IMR-90 (cell line): ENCODE data around the gene ARRDC3. TPM values are rescaled to one million over a fixed set of nuclear protein-coding genes. Genes with fewer than 3 reads are reported as not detected.

Source experiments
- ATAC-seq: fragments of 200-7000 bp; cut with Tn5 transposase; 2 replicates; pipeline ENCODE4 v1.9.1; 2020; ENCODE audit warnings: low read depth, mild to moderate bottlenecking, moderate library complexity
- BruUV-seq: library from RNA; stranded (reverse); fragments of 400-500 nt; replicated peaks from 2 replicates; lab custom pipeline; 2021; lab: Mats Ljungman, UMichigan
- CTCF ChIA-PET: fragments of 300-600 bp; formaldehyde crosslinking; extraction: SDS; loops from one replicate; lab custom pipeline; 2021; ENCODE audit warnings: antibody characterized with exemption; lab: Yijun Ruan, JAX
- POLR2A ChIA-PET: fragments of 300-600 bp; sonication (Branson Sonifier 250); formaldehyde crosslinking; loops from one replicate; lab custom pipeline; 2022; ENCODE audit warnings: antibody characterized with exemption; ENCODE audit not compliant: unreplicated experiment; lab: Charles Lee
- DNase-seq: peaks from one replicate; pipeline ENCODE4 v3.0.0; 2013
- H2AFZ ChIP-seq: replicated peaks from 2 replicates; pipeline ENCODE3; 2013; ENCODE audit warnings: low read length, mild to moderate bottlenecking; ENCODE audit not compliant: poor library complexity
- H2AK5ac ChIP-seq: 2 replicates; pipeline ENCODE4 v1.6.1; 2013; ENCODE audit warnings: low read depth, low read length, inconsistent platforms
- H2AK9ac ChIP-seq: replicated peaks from 2 replicates; pipeline ENCODE3; 2013; ENCODE audit warnings: mild to moderate bottlenecking, low read depth, low read length, moderate library complexity; ENCODE audit not compliant: poor library complexity
- H2BK120ac ChIP-seq: 2 replicates; pipeline ENCODE4 v1.6.1; 2013; ENCODE audit warnings: low read depth, low read length, inconsistent platforms
- H2BK15ac ChIP-seq: 3 replicates; pipeline ENCODE4 v1.6.1; 2013; ENCODE audit warnings: low read depth, low read length, inconsistent platforms
- H2BK20ac ChIP-seq: 2 replicates; pipeline ENCODE4 v1.6.1; 2013; ENCODE audit warnings: low read depth, mild to moderate bottlenecking, inconsistent platforms, low read length, moderate library complexity
- H2BK5ac ChIP-seq: 2 replicates; pipeline ENCODE4 v1.6.1; 2013; ENCODE audit warnings: mild to moderate bottlenecking, low read depth, low read length, inconsistent platforms; ENCODE audit not compliant: poor library complexity, severe bottlenecking
- H3K14ac ChIP-seq: replicated peaks from 2 replicates; pipeline ENCODE4 v1.6.1; 2013; ENCODE audit warnings: low read depth, low read length, inconsistent platforms
- H3K18ac ChIP-seq: 2 replicates; pipeline ENCODE4 v1.6.1; 2013; ENCODE audit warnings: low read depth, low read length, control low read depth
- H3K23ac ChIP-seq: 2 replicates; pipeline ENCODE4 v1.6.1; 2013; ENCODE audit warnings: low read depth, low read length, inconsistent platforms
- H3K27ac ChIP-seq: 2 replicates; pipeline ENCODE4 v1.5.1; 2013; ENCODE audit warnings: mild to moderate bottlenecking, control low read depth, low read length; ENCODE audit not compliant: insufficient read depth
- H3K27me3 ChIP-seq: 2 replicates; pipeline ENCODE4 v1.6.1; 2013; ENCODE audit warnings: low read length; ENCODE audit not compliant: control insufficient read depth, insufficient read depth
- H3K36me3 ChIP-seq: 2 replicates; pipeline ENCODE4 v1.6.1; 2013; ENCODE audit warnings: low read length, mixed read lengths; ENCODE audit not compliant: control insufficient read depth, insufficient read depth
- H3K4ac ChIP-seq: 2 replicates; pipeline ENCODE4 v1.6.1; 2013; ENCODE audit warnings: low read depth, low read length, inconsistent platforms
- H3K4me1 ChIP-seq: 2 replicates; pipeline ENCODE4 v1.6.1; 2013; ENCODE audit warnings: low read length, mixed read lengths; ENCODE audit not compliant: control insufficient read depth, insufficient read depth
- H3K4me2 ChIP-seq: 2 replicates; pipeline ENCODE4 v1.6.1; 2013; ENCODE audit warnings: low read depth, mild to moderate bottlenecking, control low read depth, low read length, moderate library complexity
- H3K4me3 ChIP-seq: 2 replicates; pipeline ENCODE4 v1.5.1; 2013; ENCODE audit warnings: low read depth, mild to moderate bottlenecking, control low read depth, low read length, moderate library complexity; ENCODE audit not compliant: insufficient read depth
- H3K56ac ChIP-seq: 2 replicates; pipeline ENCODE4 v1.6.1; 2013; ENCODE audit warnings: low read length, inconsistent platforms; ENCODE audit not compliant: insufficient read depth; ENCODE audit errors: extremely low read depth
- H3K79me1 ChIP-seq, 2 experiments: 2 replicates each; pipeline ENCODE4 v1.6.1; 2013; ENCODE audit warnings: low read length in 2 of 2, inconsistent platforms in 1 of 2, low read depth in 1 of 2
- H3K9ac ChIP-seq: 2 replicates; pipeline ENCODE4 v1.6.1; 2013; ENCODE audit warnings: low read depth, low read length, control low read depth
- H3K9me1 ChIP-seq: 2 replicates; pipeline ENCODE4 v1.6.1; 2013; ENCODE audit warnings: low read length, inconsistent platforms; ENCODE audit not compliant: insufficient read depth
- H3K9me3 ChIP-seq: 2 replicates; pipeline ENCODE4 v1.6.1; 2013; ENCODE audit warnings: low read length; ENCODE audit not compliant: control insufficient read depth, insufficient read depth
- H4K20me1 ChIP-seq: 2 replicates; pipeline ENCODE4 v1.6.1; 2013; ENCODE audit warnings: low read length, inconsistent platforms; ENCODE audit not compliant: insufficient read depth
- H4K5ac ChIP-seq: 2 replicates; pipeline ENCODE4 v1.6.1; 2013; ENCODE audit warnings: mild to moderate bottlenecking, low read depth, low read length, control low read depth
- H4K8ac ChIP-seq, 2 experiments: 2 replicates each; pipeline ENCODE4 v1.6.1; 2013; ENCODE audit warnings: low read depth in 2 of 2, low read length in 2 of 2, control low read depth in 1 of 2, inconsistent platforms in 1 of 2
- H4K91ac ChIP-seq: 2 replicates; pipeline ENCODE4 v1.6.1; 2013; ENCODE audit warnings: low read depth, low read length, inconsistent platforms; ENCODE audit not compliant: insufficient read depth
- CEBPB ChIP-seq: IDR thresholded peaks from 2 replicates; pipeline ENCODE4 v1.6.1; 2012; ENCODE audit warnings: low read depth, low read length, improper control_type of control experiment
- CHD1 ChIP-seq: IDR thresholded peaks from 2 replicates; pipeline ENCODE4 v1.6.1; 2012; ENCODE audit warnings: low read depth, low read length, improper control_type of control experiment
- WGBS, 2 experiments: methylation state at CpG; one replicate each; pipeline versions ENCODE4 v1.1.5 to v1.1.7; 2013; ENCODE audit warnings: missing lambda C conversion rate in 2 of 2; ENCODE audit not compliant: insufficient read length in 1 of 2; ENCODE audit errors: extremely low coverage in 2 of 2; 5-methylcytosine and 5-hydroxymethylcytosine counted together
- dilution Hi-C: fragments of 300-500 bp; cut with HindIII; formaldehyde crosslinking; loops from one replicate; pipeline ENCODE4 v1.14.3; 2018; ENCODE audit warnings: low sequenced_read_pairs; ENCODE audit not compliant: unreplicated experiment
- in situ Hi-C: fragments of 300-500 bp; cut with MboI; formaldehyde crosslinking; loops from 3 replicates; pipeline ENCODE4 v1.14.3; 2019; ENCODE audit warnings: low sequenced_read_pairs, inconsistent platforms, mixed read lengths
- intact Hi-C: fragments of 100-400 bp; cut with micrococcal nuclease; formaldehyde crosslinking; loops from 2 replicates; pipeline ENCODE4 v1.10.0; 2022
- polyA plus RNA-seq, 3 experiments: library from polyadenylated mRNA; depleted of rRNA; stranded (reverse); fragments of >200 nt; gene quantifications; 2 replicates each; pipeline ENCODE4 v1.2.3, GENCODE V29; 2012; ENCODE audit warnings: low replicate concordance in 1 of 3
- total RNA-seq: library from RNA; depleted of rRNA; stranded (reverse); fragments of >200 nt; gene quantifications from 2 replicates; pipeline ENCODE4 v1.2.3, GENCODE V29; 2012

Gene ARRDC3
- total and polyA plus RNA-seq, 2 of the 4 experiments (the other 2 are of a cell fraction) = 19.3 to 86.7 TPM

GRCh38 chr5:91381239-91381773, 1.8 kb downstream of the ARRDC3 start:
- Histone ChIP-seq H4K8ac (no peak overlapping the region; a peak in 1 of 4 replicates), H3K56ac (peak overlapping the region; percentile 96), H4K5ac (no peak overlapping the region), H3K4ac (no peak overlapping the region), H3K23ac (peak overlapping the region; percentile 88; the same call in 1 of the 2 replicates), H3K18ac (no peak overlapping the region), H3K14ac (0 out of 2 replicates have a peak overlapping the region, but pooled peaks have one; percentile 28), H3K79me1 (peaks cover 0 to 7% of the 10 kb centered on the region in 2 experiments; a peak in 1 of 4 replicates), H2BK20ac (no peak overlapping the region), H2BK15ac (no peak overlapping the region), H3K9me3 (no peaks in the 10 kb centered on the region), H3K27me3 (no peaks in the 10 kb centered on the region), H3K4me2 (peak overlapping the region; percentile 84), H4K20me1 (peaks cover 9% of the 10 kb centered on the region), H3K36me3 (peaks cover 5% of the 10 kb centered on the region), H3K4me3 (peak overlapping the region; percentile 71), H2AFZ (no peak overlapping the region), H2AK9ac (no peak overlapping the region), H2BK5ac (peak overlapping the region; percentile 89), H3K4me1 (no peaks in the 10 kb centered on the region), H4K91ac (no peak overlapping the region; the same call in 1 of the 2 replicates), H3K27ac (peak overlapping the region; percentile 53), H2BK120ac (no peak overlapping the region), H3K9ac (peak overlapping the region; percentile 81), H3K9me1 (no peaks in the 10 kb centered on the region), H2AK5ac (no peak overlapping the region)
- peak; percentile 87 for TF ChIP-seq CHD1
- no peak for TF ChIP-seq CEBPB
- TSS peak; percentile 86 for BruUV-seq
- ChIA-PET CTCF (interaction anchor here (0.6 to 1.8 kb wide), 5 partner anchors 17 to 520 kb away, joined by 3 to 7 read pairs (median 4); no protein-coding TSS in a partner anchor), POLR2A (interaction anchor here (0.6 to 1.6 kb wide), 11 partner anchors 13 to 740 kb away, joined by 3 to 23 read pairs (median 8); no protein-coding TSS in a partner anchor)
- no CpG with 5 or more reads among the region's 6 CpGs for WGBS, 2 experiments
- in situ Hi-C loops = no loop called here
- intact Hi-C loops = loop anchor here (1.0 to 5.0 kb wide), 4 partner anchors 36 to 204 kb away; no protein-coding TSS in a partner anchor
- dilution Hi-C loops = no loop called here
- DNase-seq (no peak), ATAC-seq (no peak)
